Ishikawa (cell line): Measurements from ENCODE around the gene ZNF669.

Source experiments
- EGR1 ChIP-seq: IDR thresholded peaks from 2 replicates; pipeline ENCODE4 v1.6.1; 2012
- TAF1 ChIP-seq: IDR thresholded peaks from 2 replicates; pipeline ENCODE4 v1.6.1; 2012; ENCODE audit warnings: low read depth, mild to moderate bottlenecking
- YY1 ChIP-seq: IDR thresholded peaks from 2 replicates; pipeline ENCODE4 v1.6.1; 2012; ENCODE audit warnings: low read depth
- TF ChIP-seq, protein P1 (sequence below): IDR thresholded peaks from 2 replicates; pipeline ENCODE4 v1.6.1; 2012

DNA sequence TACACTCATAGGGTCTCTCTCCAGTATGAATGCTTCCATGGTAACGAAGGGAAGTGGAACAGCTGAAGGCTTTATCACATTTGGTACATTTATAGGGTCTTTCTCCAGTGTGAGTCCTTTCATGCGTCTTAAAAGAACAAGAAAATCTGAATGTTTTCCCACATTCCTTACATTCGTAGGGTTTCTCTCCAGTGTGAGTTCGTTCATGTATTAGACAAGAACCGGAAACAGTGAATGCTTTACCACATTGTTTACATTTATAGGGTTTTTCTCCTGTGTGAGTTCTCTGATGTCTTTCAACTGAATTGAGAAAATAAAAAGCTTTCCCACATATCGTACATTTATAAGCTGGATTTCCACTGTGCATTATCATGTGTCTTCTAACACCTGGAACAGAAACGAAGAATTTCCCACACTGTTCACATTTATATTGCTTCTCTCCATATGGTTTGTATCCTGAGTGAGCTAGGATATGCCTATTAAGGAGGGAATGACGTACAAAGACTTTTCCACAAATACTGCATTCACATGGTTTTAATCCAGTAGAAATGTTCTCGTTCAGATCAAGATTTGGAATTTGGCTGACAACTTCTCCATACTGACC lies 3.4 kb downstream of the ZNF669 start:
- TF ChIP-seq EGR1 (no peak), YY1 (no peak), TAF1 (no peak)
- TF ChIP-seq, protein P1, sequence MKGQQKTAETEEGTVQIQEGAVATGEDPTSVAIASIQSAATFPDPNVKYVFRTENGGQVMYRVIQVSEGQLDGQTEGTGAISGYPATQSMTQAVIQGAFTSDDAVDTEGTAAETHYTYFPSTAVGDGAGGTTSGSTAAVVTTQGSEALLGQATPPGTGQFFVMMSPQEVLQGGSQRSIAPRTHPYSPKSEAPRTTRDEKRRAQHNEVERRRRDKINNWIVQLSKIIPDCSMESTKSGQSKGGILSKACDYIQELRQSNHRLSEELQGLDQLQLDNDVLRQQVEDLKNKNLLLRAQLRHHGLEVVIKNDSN: no peak
